Hair follicular keratinocyte (primary cell): ENCODE results near the gene SPCS3. TPM values are rescaled to one million over a fixed set of nuclear protein-coding genes. Genes with fewer than 3 reads are reported as not detected.

Experiments used
- total RNA-seq: library from RNA; depleted of rRNA; stranded (reverse); fragments of >200 nt; gene quantifications from 2 replicates; pipeline ENCODE4 v1.2.3, GENCODE V29; 2015

Gene SPCS3
- 106 and 118 TPM in 2 replicates for total RNA-seq

GRCh38 chr4:176319704-176320339 lies at the start of gene SPCS3:
SPCS3 (plus strand) TSS chr4:176319966; CDS start chr4:176320077, 111 bp downstream.

Other genes starting within 250 kb of the SPCS3 start
- gene SPATA4, start 124.4 kb upstream of the SPCS3 start, total RNA-seq = 0.08 TPM in 1 of 2 replicates, not detected in the other
- not detected in 2 replicates for gene ASB5, start 50.7 kb upstream of the SPCS3 start, total RNA-seq